Endodermal cell (in vitro differentiated cells): Measurements from ENCODE around the gene PRPF6. TPM values are rescaled to one million over a fixed set of nuclear protein-coding genes. Genes with fewer than 3 reads are reported as not detected.

Experiments used
- DNase-seq: peaks from one replicate; pipeline ENCODE4 v3.0.0-alpha.2; 2017
- H3K27ac ChIP-seq: 2 replicates; pipeline ENCODE4 v1.5.1; 2013; ENCODE audit warnings: mild to moderate bottlenecking, low read depth, low read length, moderate library complexity
- H3K27me3 ChIP-seq: 2 replicates; pipeline ENCODE4 v1.6.1; 2013; ENCODE audit warnings: mild to moderate bottlenecking, low read length, moderate library complexity; ENCODE audit not compliant: insufficient read depth, control insufficient read depth, poor library complexity, severe bottlenecking
- H3K36me3 ChIP-seq: 2 replicates; pipeline ENCODE4 v1.7.0; 2013; ENCODE audit warnings: mild to moderate bottlenecking, low read length, moderate library complexity; ENCODE audit not compliant: control insufficient read depth, insufficient read depth
- H3K4me1 ChIP-seq: one replicate; pipeline ENCODE4 v1.7.0; 2013; ENCODE audit warnings: low read length; ENCODE audit not compliant: control insufficient read depth, insufficient read depth
- H3K4me3 ChIP-seq: 2 replicates; pipeline ENCODE4 v1.5.1; 2013; ENCODE audit warnings: mild to moderate bottlenecking, low read length, moderate library complexity
- H3K9ac ChIP-seq: 2 replicates; pipeline ENCODE4 v1.6.1; 2013; ENCODE audit warnings: mild to moderate bottlenecking, low read length, moderate library complexity; ENCODE audit not compliant: poor library complexity, severe bottlenecking; ENCODE audit errors: extremely low read depth
- H3K9me3 ChIP-seq: 2 replicates; pipeline ENCODE4 v1.6.1; 2013; ENCODE audit warnings: mild to moderate bottlenecking, low read length, moderate library complexity; ENCODE audit not compliant: control insufficient read depth
- H3K27ac Mint-ChIP-seq: 2 replicates; pipeline ENCODE4 v1.8.0; 2020; ENCODE audit warnings: mixed read lengths
- H3K27me3 Mint-ChIP-seq: 2 replicates; pipeline ENCODE4 v1.8.0; 2021; ENCODE audit warnings: mild to moderate bottlenecking, mixed read lengths; ENCODE audit not compliant: insufficient read depth
- H3K36me3 Mint-ChIP-seq: 2 replicates; pipeline ENCODE4 v1.8.0; 2020; ENCODE audit warnings: low read depth, mixed read lengths
- H3K4me1 Mint-ChIP-seq: 2 replicates; pipeline ENCODE4 v1.8.0; 2020; ENCODE audit warnings: mixed read lengths
- H3K4me3 Mint-ChIP-seq: 2 replicates; pipeline ENCODE4 v1.8.0; 2020; ENCODE audit warnings: mild to moderate bottlenecking, moderate library complexity, mixed read lengths
- H3K9me3 Mint-ChIP-seq: 2 replicates; pipeline ENCODE4 v1.8.0; 2020; ENCODE audit warnings: mild to moderate bottlenecking, mixed read lengths
- WGBS, 2 experiments: methylation state at CpG; one replicate each; pipeline versions ENCODE4 v1.1.5 to v1.1.7; 2013; ENCODE audit warnings: missing lambda C conversion rate in 2 of 2, mixed read lengths in 1 of 2; ENCODE audit not compliant: insufficient coverage in 1 of 2, insufficient read length in 1 of 2; 5-methylcytosine and 5-hydroxymethylcytosine counted together
- total RNA-seq, 2 donors: library from RNA; stranded (reverse); fragmentation: NEBNext Ultra II Directional in 1 of 2; extraction: Animal tissue kit (Norgen Biotek cat#: 25700) in 1 of 2; gene quantifications; 2 replicates in 1 of 2; 3 replicates in 1 of 2; pipeline ENCODE4 v1.2.1, GENCODE V29; 2021
- TF ChIP-seq, protein P1 (sequence below): fragments of 200-600 bp; sonication (generic); conservative IDR thresholded peaks from 2 replicates; pipeline ENCODE4 v1.5.0; 2021; ENCODE audit warnings: antibody characterized with exemption, mild to moderate bottlenecking

Gene PRPF6
- total RNA-seq, 2 donors from 2014 or later, result 73.3 to 73.9 TPM

DNA sequence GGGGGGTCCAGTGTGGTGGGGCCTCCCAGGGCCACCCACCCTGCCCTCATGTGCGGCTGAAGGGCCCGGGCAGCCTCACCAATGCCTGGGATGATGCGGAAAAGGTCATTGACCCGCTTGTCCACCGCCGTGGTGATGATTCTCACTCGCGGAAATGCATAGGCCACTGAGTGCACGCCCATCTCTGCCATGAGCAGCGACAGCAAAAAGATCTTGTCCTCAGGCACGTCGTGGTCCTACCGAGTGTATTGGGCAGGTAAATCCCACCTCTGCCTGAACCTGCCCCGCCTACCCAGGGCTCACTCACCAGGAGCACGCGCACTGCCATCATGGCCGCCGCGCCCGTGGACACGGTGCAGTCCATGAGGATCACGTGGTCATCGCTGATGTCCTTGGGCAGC lies 40.9 kb upstream of the PRPF6 start:
- Histone ChIP-seq H3K27me3 (no peaks in the 10 kb centered on the region), H3K27ac (no peak overlapping the region), H3K4me3 (no peak overlapping the region), H3K4me1 (no peaks in the 10 kb centered on the region), H3K9me3 (no peaks in the 10 kb centered on the region), H3K9ac (no peak overlapping the region), H3K36me3 (peaks cover 30% of the 10 kb centered on the region)
- no peaks in the 10 kb centered on the region for H3K9me3 Mint-ChIP-seq
- 95 to 98% methylated on average over 23 of the region's 23 CpGs for WGBS, 2 experiments
- no peak overlapping the region for H3K4me3 Mint-ChIP-seq
- peaks cover 18% of the 10 kb centered on the region for H3K36me3 Mint-ChIP-seq
- H3K27ac Mint-ChIP-seq, result no peak overlapping the region
- peak; percentile 79 for DNase-seq
- TF ChIP-seq, protein P1, sequence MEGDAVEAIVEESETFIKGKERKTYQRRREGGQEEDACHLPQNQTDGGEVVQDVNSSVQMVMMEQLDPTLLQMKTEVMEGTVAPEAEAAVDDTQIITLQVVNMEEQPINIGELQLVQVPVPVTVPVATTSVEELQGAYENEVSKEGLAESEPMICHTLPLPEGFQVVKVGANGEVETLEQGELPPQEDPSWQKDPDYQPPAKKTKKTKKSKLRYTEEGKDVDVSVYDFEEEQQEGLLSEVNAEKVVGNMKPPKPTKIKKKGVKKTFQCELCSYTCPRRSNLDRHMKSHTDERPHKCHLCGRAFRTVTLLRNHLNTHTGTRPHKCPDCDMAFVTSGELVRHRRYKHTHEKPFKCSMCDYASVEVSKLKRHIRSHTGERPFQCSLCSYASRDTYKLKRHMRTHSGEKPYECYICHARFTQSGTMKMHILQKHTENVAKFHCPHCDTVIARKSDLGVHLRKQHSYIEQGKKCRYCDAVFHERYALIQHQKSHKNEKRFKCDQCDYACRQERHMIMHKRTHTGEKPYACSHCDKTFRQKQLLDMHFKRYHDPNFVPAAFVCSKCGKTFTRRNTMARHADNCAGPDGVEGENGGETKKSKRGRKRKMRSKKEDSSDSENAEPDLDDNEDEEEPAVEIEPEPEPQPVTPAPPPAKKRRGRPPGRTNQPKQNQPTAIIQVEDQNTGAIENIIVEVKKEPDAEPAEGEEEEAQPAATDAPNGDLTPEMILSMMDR, result no peak
- no peaks in the 10 kb centered on the region for H3K27me3 Mint-ChIP-seq
- no peaks in the 10 kb centered on the region for H3K4me1 Mint-ChIP-seq

DNA sequence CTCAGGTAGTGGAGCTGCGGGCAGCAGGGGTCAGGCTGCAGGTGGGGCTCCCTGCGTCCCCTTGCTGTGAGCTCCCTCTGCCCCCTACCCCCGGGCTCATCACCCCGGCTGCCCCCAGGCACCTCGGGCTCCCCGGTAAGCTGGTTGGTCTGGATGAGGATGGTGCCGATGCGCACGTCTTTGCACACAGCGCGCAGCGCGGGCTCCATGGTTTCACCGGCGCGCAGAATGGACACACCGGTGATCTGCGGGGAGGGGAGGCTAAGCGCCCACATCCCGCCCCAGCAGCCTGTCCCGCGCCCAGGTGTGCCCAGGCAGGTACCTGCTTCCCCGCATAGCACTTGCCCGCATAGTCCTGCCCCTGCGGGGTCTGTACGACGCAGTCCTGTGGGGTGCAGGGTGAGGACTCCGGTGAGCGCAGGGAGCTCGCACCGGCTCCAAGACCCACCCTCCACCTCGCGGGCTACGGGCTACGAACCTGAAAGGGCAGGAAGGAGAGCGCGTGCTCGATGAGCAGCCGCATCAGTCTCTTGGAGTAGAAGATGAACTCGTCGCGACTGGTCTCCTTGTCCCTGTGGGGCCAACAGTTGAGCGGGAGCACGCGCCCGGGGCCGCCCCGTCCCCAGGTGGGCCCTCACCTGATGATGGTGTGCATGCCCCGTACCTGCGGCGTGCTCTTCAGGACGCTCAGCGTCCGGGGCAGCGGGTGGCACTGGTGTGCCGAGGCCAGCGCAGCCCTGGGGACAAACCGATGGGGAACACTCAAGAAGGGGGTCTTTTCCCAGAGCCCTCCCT lies 40.3 kb upstream of the PRPF6 start:
- H3K4me1 ChIP-seq, result no peaks in the 10 kb centered on the region
- no peaks in the 10 kb centered on the region for H3K9me3 ChIP-seq
- TF ChIP-seq, protein P1, result no peak
- Mint-ChIP-seq H3K27me3 (no peaks in the 10 kb centered on the region), H3K4me3 (no peak overlapping the region), H3K4me1 (no peaks in the 10 kb centered on the region), H3K9me3 (no peaks in the 10 kb centered on the region), H3K36me3 (peaks cover 22% of the 10 kb centered on the region), H3K27ac (no peak overlapping the region)
- peaks cover 31% of the 10 kb centered on the region for H3K36me3 ChIP-seq
- no peak overlapping the region for H3K4me3 ChIP-seq
- no peaks in the 10 kb centered on the region for H3K27me3 ChIP-seq
- no peak overlapping the region for H3K27ac ChIP-seq
- no peak overlapping the region for H3K9ac ChIP-seq
- 96 to 97% methylated on average over 39 to 58 of the region's 58 CpGs for WGBS, 2 experiments
- peak; percentile 77 for DNase-seq

DNA sequence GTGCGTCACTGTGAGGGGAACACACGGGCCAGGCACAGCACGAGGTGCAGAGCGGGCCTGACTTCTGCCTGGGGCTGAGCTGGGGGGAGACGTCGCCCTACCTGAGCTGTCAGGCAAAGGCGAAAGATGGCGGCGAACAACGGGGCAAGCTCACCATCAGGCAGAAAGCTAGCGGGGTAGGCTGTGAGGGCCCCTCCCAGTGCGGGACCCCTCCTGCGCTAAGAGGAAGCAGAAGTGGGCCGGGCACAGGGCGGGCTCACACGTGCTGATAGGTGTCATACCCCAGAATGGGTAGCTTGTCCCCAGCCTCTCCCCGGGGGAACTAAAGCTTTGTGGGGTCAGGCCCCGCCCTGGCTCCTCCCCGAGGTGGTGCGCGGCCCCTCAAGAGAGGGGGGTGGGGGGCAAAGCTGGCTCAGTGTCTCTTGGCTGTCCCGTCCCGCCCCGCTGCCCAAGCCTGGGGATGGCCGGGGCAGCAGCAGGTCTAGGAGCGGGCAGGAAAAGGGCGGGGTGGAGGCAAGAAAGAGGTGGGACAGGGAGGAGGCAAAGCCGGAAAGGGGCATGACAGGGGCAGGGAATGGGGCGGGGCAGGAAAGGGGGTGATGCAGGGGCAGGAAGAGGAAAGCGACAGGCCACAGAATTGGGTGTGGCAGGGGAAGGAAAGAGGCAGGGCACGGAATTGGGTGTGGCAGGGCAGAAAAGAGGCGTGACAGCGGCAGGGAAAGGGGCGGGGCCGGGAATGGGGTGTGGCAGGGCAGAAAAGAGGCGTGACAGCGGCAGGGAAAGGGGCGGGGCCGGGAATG lies 39.5 kb upstream of the PRPF6 start:
- TF ChIP-seq, protein P1, result no peak
- Mint-ChIP-seq H3K4me3 (no peak overlapping the region), H3K9me3 (no peaks in the 10 kb centered on the region), H3K27me3 (no peaks in the 10 kb centered on the region), H3K36me3 (peaks cover 17% of the 10 kb centered on the region), H3K4me1 (no peaks in the 10 kb centered on the region), H3K27ac (no peak overlapping the region)
- peak; percentile 97 for DNase-seq
- no peak overlapping the region for H3K9ac ChIP-seq
- H3K36me3 ChIP-seq, result peaks cover 29% of the 10 kb centered on the region
- no peak overlapping the region for H3K4me3 ChIP-seq
- no peaks in the 10 kb centered on the region for H3K27me3 ChIP-seq
- WGBS, 2 experiments, result 96% methylated on average over 15 to 30 of the region's 39 CpGs
- H3K4me1 ChIP-seq, result no peaks in the 10 kb centered on the region
- no peaks in the 10 kb centered on the region for H3K9me3 ChIP-seq
- no peak overlapping the region for H3K27ac ChIP-seq
